RCC 7860 (cell line): ENCODE data around the gene PHF21B.

ENCODE experiments used
- DNase-seq: peaks from one replicate; pipeline ENCODE4 v3.0.0-alpha.2; 2015; ENCODE audit warnings: low spot score
- FAIRE-seq: peaks from 2 replicates; lab custom pipeline; 2012; peaks lifted over from hg19 to GRCh38; lab: Jason Lieb, UNC

Gene PHF21B

GRCh38 chr22:44847892-44848291 lies 161.9 kb downstream of the PHF21B start:
- FAIRE-seq (no peak), DNase-seq (no peak)

- no peak for FAIRE-seq
- DNase-seq = no peak
Measured at GRCh38 chr22:44847380-44847779, 162.4 kb downstream of the PHF21B start.

- FAIRE-seq = no peak
- no peak for DNase-seq
Measured at GRCh38 chr22:44846726-44847275, 163.0 kb downstream of the PHF21B start.

GRCh38 chr22:44845796-44846720 lies 163.7 kb downstream of the PHF21B start:
- FAIRE-seq = no peak
- no peak for DNase-seq

- DNase-seq (no peak), FAIRE-seq (no peak)
Measured at GRCh38 chr22:44845191-44845590, 164.6 kb downstream of the PHF21B start.

- no peak for FAIRE-seq
- DNase-seq = no peak
Measured at GRCh38 chr22:44842417-44842816, 167.4 kb downstream of the PHF21B start.

- DNase-seq (no peak), FAIRE-seq (no peak)
Measured at GRCh38 chr22:44840611-44841322, 169.0 kb downstream of the PHF21B start.

- DNase-seq = no peak
- no peak for FAIRE-seq
Measured at GRCh38 chr22:44839721-44840120, 170.1 kb downstream of the PHF21B start.

- FAIRE-seq (no peak), DNase-seq (no peak)
Measured at GRCh38 chr22:44839061-44839460, 170.7 kb downstream of the PHF21B start.

- no peak for FAIRE-seq
Measured at GRCh38 chr22:44838316-44839016, 171.3 kb downstream of the PHF21B start.

GRCh38 chr22:44837481-44837880 lies 172.3 kb downstream of the PHF21B start:
- DNase-seq = no peak
- FAIRE-seq = no peak

More at GRCh38 chr22:44838316-44839016, 171.3 kb downstream of the PHF21B start:
- DNase-seq = no peak

GRCh38 chr22:44834065-44834464 lies 175.7 kb downstream of the PHF21B start:
- no peak for FAIRE-seq

GRCh38 chr22:44831885-44832284 lies 177.9 kb downstream of the PHF21B start:
- DNase-seq = no peak
- no peak for FAIRE-seq

More at GRCh38 chr22:44834065-44834464, 175.7 kb downstream of the PHF21B start:
- DNase-seq = no peak
